HCT116 (cell line): ENCODE measurements around the gene CDH23. TPM values are rescaled to one million over a fixed set of nuclear protein-coding genes. Genes with fewer than 3 reads are reported as not detected.

Experiments used
- ATAC-seq: fragments of 200-7000 bp; cut with Tn5 transposase; 2 replicates; pipeline ENCODE4 v1.9.1; 2020; ENCODE audit warnings: mild to moderate bottlenecking, moderate library complexity
- BruUV-seq: library from RNA; stranded (reverse); fragments of 400-500 nt; replicated peaks from 2 replicates; lab custom pipeline; 2021; lab: Mats Ljungman, UMichigan
- CTCF ChIA-PET: fragments of 300-600 bp; sonication (Branson Sonifier 250); formaldehyde crosslinking; loops from one replicate; lab custom pipeline; 2021; ENCODE audit warnings: antibody characterized with exemption; lab: Charles Lee
- POLR2A ChIA-PET: fragments of 300-600, 350-600 bp; sonication (Branson Sonifier 250); formaldehyde crosslinking; loops from one replicate; lab custom pipeline; 2021; ENCODE audit warnings: antibody characterized with exemption; lab: Charles Lee
- RAD21 ChIA-PET, 2 experiments: fragments of 300-600 bp; sonication (Branson Sonifier 250); formaldehyde crosslinking; loops; one replicate each; lab custom pipeline; 2023; ENCODE audit warnings: low total read pairs in 2 of 2; ENCODE audit not compliant: uncharacterized antibody in 2 of 2, unreplicated experiment in 2 of 2, low non-redundant PET in 1 of 2; lab: Charles Lee
- DNase-seq: peaks from one replicate; pipeline ENCODE4 v3.0.0-alpha.2; 2010; ENCODE audit warnings: low read depth, low spot score
- H2AFZ ChIP-seq: fragments of 200-600 bp; shearing (Covaris generic), sonication (generic); 2 replicates; pipeline ENCODE4 v1.6.1; 2017; ENCODE audit warnings: low read depth, mixed run types, mixed read lengths, antibody characterized with exemption, low read length; ENCODE audit not compliant: poor library complexity, severe bottlenecking
- H3K27ac ChIP-seq: 2 replicates; pipeline ENCODE4 v1.5.1; 2012; ENCODE audit warnings: low read depth, low read length
- H3K27me3 ChIP-seq: fragments of 200-600 bp; sonication (generic); 2 replicates; pipeline ENCODE4 v1.6.1; 2016; ENCODE audit warnings: mixed run types, low read length, mixed read lengths; ENCODE audit not compliant: insufficient read depth
- H3K36me3 ChIP-seq, 2 experiments: fragments of 200-500 bp in 1 of 2; fragments of 200-600 bp in 1 of 2; sonication (Bioruptor generic) in 1 of 2; sonication (generic) in 1 of 2; 2 replicates each; pipeline versions ENCODE4 v1.5.1 to v1.6.1; 2014 to 2016; ENCODE audit warnings: low read length in 2 of 2, inconsistent platforms in 1 of 2, mixed read lengths in 1 of 2, mixed run types in 1 of 2; ENCODE audit not compliant: insufficient read depth in 2 of 2, control insufficient read depth in 1 of 2
- H3K4me1 ChIP-seq, 2 experiments: fragments of 200-600 bp in 1 of 2; sonication (generic) in 1 of 2; 2 replicates each; pipeline versions ENCODE4 v1.5.1 to v1.6.1; 2012 to 2017; ENCODE audit warnings: low read length in 2 of 2, inconsistent platforms in 1 of 2, mild to moderate bottlenecking in 1 of 2, mixed read lengths in 1 of 2, mixed run types in 1 of 2, moderate library complexity in 1 of 2; ENCODE audit not compliant: insufficient read depth in 2 of 2, control insufficient read depth in 1 of 2
- H3K4me2 ChIP-seq: fragments of 200-600 bp; sonication (generic); 2 replicates; pipeline ENCODE4 v1.6.1; 2017; ENCODE audit warnings: mixed run types, low read length, mixed read lengths
- H3K4me3 ChIP-seq, 2 experiments: fragments of 200-600 bp in 1 of 2; sonication (generic) in 1 of 2; replicated peaks in 1 of 2; 2 replicates each; pipeline ENCODE4 v1.5.1; 2011 to 2016; ENCODE audit warnings: low read length in 2 of 2, control low read depth in 1 of 2, low read depth in 1 of 2, mild to moderate bottlenecking in 1 of 2, mixed read lengths in 1 of 2, mixed run types in 1 of 2
- H3K79me2 ChIP-seq: fragments of 200-600 bp; sonication (generic); 2 replicates; pipeline ENCODE4 v1.6.1; 2017; ENCODE audit warnings: mild to moderate bottlenecking, mixed run types, low read length, moderate library complexity, mixed read lengths; ENCODE audit not compliant: insufficient read depth
- H3K9ac ChIP-seq: fragments of 200-600 bp; sonication (generic); 2 replicates; pipeline ENCODE4 v1.6.1; 2016; ENCODE audit warnings: low read length, mixed read lengths
- H3K9me2 ChIP-seq: fragments of 200-600 bp; sonication (generic), shearing (Covaris generic); 2 replicates; pipeline ENCODE4 v1.6.1; 2017; ENCODE audit warnings: mixed run types, mild to moderate bottlenecking, moderate library complexity; ENCODE audit not compliant: insufficient read depth
- H3K9me3 ChIP-seq, 2 experiments: fragments of 200-500 bp in 1 of 2; fragments of 200-600 bp in 1 of 2; sonication (Bioruptor generic) in 1 of 2; sonication (generic) in 1 of 2; 2 replicates each; pipeline ENCODE4 v1.6.1; 2014 to 2017; ENCODE audit warnings: low read length in 2 of 2, mixed read lengths in 2 of 2, inconsistent platforms in 1 of 2, low read depth in 1 of 2, mild to moderate bottlenecking in 1 of 2, mixed run types in 1 of 2, moderate library complexity in 1 of 2; ENCODE audit not compliant: control insufficient read depth in 1 of 2, insufficient read depth in 1 of 2
- H4K20me1 ChIP-seq: fragments of 200-600 bp; sonication (generic), shearing (Covaris generic); 2 replicates; pipeline ENCODE4 v1.6.1; 2017; ENCODE audit warnings: mixed run types, mild to moderate bottlenecking, moderate library complexity; ENCODE audit not compliant: insufficient read depth
- CBX3 ChIP-seq: IDR thresholded peaks from 2 replicates; pipeline ENCODE4 v1.6.1; 2012; ENCODE audit warnings: low read depth
- ZNF274 ChIP-seq: fragments of 200-500 bp; sonication (Bioruptor generic); IDR thresholded peaks from 2 replicates; pipeline ENCODE4 v1.6.1; 2014; ENCODE audit warnings: mild to moderate bottlenecking, low read depth, low read length, inconsistent platforms
- intact Hi-C: fragments of 100-400 bp; cut with micrococcal nuclease; formaldehyde crosslinking; loops from 2 replicates; pipeline ENCODE4 v1.10.0; 2022
- total RNA-seq: library from RNA; stranded (reverse); gene quantifications from one replicate; pipeline ENCODE4 v1.2.1, GENCODE V29; 2021; ENCODE audit not compliant: unreplicated experiment
- TF ChIP-seq, protein P1 (sequence below): IDR thresholded peaks from 2 replicates; pipeline ENCODE4 v1.6.1; 2012; ENCODE audit warnings: low read depth
- TF ChIP-seq, protein P2 (sequence below): IDR thresholded peaks from 2 replicates; pipeline ENCODE4 v1.6.1; 2012

CDH23 gene
- total RNA-seq, 1 experiment from 2014 or later, result not detected

DNA sequence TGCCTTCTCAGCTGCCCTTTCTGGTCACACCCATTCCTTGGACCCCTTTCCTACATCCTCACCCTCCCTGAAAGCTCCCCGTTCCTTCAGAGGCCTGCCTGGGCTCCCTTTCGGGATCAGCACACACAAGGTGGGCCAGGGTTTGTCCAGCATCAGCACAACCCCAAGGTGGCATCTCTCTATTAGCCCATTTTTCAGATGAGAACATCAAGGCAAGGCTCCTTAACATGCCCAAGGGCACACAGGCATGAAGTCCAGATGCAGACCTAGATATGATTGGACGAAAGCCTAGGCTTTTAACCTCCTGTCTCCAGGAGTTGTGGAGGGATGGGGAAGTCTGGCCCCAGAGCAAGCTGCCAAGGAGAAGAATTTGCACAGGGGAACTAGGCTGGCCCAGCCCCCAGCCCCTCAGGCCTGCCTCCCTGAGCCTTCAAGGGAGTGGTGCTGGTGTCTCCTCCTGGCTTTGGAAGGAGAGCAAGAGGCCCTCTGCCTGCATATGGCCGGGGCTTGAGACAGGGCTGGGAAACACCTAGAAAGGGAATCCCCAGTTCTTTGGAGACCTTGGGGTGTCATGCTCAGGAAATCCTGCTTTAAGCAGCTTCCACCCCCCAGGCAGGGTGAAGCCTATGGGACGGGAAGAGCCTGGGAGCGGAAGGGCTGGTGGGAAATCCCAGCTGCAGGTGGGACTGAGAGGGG lies 385.6 kb downstream of the CDH23 start:
- no peak overlapping the region for H3K27ac ChIP-seq
- no peak overlapping the region for H3K9ac ChIP-seq
- DNase-seq (no peak), ATAC-seq (no peak)
- TF ChIP-seq CBX3, result no peak
- TF ChIP-seq, protein P1, sequence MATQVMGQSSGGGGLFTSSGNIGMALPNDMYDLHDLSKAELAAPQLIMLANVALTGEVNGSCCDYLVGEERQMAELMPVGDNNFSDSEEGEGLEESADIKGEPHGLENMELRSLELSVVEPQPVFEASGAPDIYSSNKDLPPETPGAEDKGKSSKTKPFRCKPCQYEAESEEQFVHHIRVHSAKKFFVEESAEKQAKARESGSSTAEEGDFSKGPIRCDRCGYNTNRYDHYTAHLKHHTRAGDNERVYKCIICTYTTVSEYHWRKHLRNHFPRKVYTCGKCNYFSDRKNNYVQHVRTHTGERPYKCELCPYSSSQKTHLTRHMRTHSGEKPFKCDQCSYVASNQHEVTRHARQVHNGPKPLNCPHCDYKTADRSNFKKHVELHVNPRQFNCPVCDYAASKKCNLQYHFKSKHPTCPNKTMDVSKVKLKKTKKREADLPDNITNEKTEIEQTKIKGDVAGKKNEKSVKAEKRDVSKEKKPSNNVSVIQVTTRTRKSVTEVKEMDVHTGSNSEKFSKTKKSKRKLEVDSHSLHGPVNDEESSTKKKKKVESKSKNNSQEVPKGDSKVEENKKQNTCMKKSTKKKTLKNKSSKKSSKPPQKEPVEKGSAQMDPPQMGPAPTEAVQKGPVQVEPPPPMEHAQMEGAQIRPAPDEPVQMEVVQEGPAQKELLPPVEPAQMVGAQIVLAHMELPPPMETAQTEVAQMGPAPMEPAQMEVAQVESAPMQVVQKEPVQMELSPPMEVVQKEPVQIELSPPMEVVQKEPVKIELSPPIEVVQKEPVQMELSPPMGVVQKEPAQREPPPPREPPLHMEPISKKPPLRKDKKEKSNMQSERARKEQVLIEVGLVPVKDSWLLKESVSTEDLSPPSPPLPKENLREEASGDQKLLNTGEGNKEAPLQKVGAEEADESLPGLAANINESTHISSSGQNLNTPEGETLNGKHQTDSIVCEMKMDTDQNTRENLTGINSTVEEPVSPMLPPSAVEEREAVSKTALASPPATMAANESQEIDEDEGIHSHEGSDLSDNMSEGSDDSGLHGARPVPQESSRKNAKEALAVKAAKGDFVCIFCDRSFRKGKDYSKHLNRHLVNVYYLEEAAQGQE, result no peak
- TF ChIP-seq, protein P2, sequence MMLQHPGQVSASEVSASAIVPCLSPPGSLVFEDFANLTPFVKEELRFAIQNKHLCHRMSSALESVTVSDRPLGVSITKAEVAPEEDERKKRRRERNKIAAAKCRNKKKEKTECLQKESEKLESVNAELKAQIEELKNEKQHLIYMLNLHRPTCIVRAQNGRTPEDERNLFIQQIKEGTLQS, result no peak
- TF ChIP-seq ZNF274, result no peak
- CTCF ChIA-PET, result no interaction called here
- RAD21 ChIA-PET, result no interaction called here
- no peaks in the 10 kb centered on the region for H3K4me1 ChIP-seq
- peaks cover 0 to 2% of the 10 kb centered on the region in 2 experiments; a peak in 1 of 4 replicates for H3K9me3 ChIP-seq
- no peak overlapping the region for H2AFZ ChIP-seq
- no peak overlapping the region for H3K4me2 ChIP-seq
- H4K20me1 ChIP-seq, result no peaks in the 10 kb centered on the region
- H3K27me3 ChIP-seq, result no peaks in the 10 kb centered on the region
- BruUV-seq, result no TSS peak
- no peaks in the 10 kb centered on the region for H3K79me2 ChIP-seq
- POLR2A ChIA-PET, result no interaction called here
- no peaks in the 10 kb centered on the region for H3K36me3 ChIP-seq
- intact Hi-C loops, result no loop called here
- no peak overlapping the region for H3K4me3 ChIP-seq
- no peaks in the 10 kb centered on the region for H3K9me2 ChIP-seq
